AG09309 (cell line): Measurements from ENCODE around the gene TMEM200A.

ENCODE experiments used
- DNase-seq: peaks from one replicate; pipeline ENCODE4 v3.0.0-alpha.2; 2010; ENCODE audit warnings: low read depth
- H3K4me3 ChIP-seq: 2 replicates; pipeline ENCODE4 v1.5.1; 2011; ENCODE audit warnings: mild to moderate bottlenecking, low read depth, low read length, moderate library complexity; ENCODE audit not compliant: control insufficient read depth
- CTCF ChIP-seq: IDR thresholded peaks from 2 replicates; pipeline ENCODE4 v1.5.1; 2011; ENCODE audit warnings: mild to moderate bottlenecking, low read depth, low read length, inconsistent platforms; ENCODE audit not compliant: insufficient read depth, control insufficient read depth; ENCODE audit errors: missing control alignments

TMEM200A gene

GRCh38 chr6:130486417-130486816 is 120.6 kb downstream of the TMEM200A start:
- no peak overlapping the region for H3K4me3 ChIP-seq
- DNase-seq = no peak
- no peak for TF ChIP-seq CTCF

- H3K4me3 ChIP-seq = no peak overlapping the region
- no peak for DNase-seq
- no peak for TF ChIP-seq CTCF
Measured at GRCh38 chr6:130489514-130489913, 123.7 kb downstream of the TMEM200A start.
